GM18951 (cell line): ENCODE results near the gene ST6GALNAC1.

Source experiments
- POLR2A ChIP-seq: IDR thresholded peaks from 4 replicates; pipeline ENCODE4 v1.6.1; 2011; ENCODE audit warnings: mild to moderate bottlenecking; ENCODE audit not compliant: insufficient read length, insufficient read depth; ENCODE audit errors: extremely low read depth
- in situ Hi-C: fragments of 300-500 bp; cut with MboI; formaldehyde crosslinking; loops from one replicate; pipeline ENCODE4 v1.12.0; 2022; ENCODE audit warnings: low sequenced_read_pairs, mixed read lengths, inconsistent platforms; ENCODE audit not compliant: unreplicated experiment

Gene ST6GALNAC1

DNA sequence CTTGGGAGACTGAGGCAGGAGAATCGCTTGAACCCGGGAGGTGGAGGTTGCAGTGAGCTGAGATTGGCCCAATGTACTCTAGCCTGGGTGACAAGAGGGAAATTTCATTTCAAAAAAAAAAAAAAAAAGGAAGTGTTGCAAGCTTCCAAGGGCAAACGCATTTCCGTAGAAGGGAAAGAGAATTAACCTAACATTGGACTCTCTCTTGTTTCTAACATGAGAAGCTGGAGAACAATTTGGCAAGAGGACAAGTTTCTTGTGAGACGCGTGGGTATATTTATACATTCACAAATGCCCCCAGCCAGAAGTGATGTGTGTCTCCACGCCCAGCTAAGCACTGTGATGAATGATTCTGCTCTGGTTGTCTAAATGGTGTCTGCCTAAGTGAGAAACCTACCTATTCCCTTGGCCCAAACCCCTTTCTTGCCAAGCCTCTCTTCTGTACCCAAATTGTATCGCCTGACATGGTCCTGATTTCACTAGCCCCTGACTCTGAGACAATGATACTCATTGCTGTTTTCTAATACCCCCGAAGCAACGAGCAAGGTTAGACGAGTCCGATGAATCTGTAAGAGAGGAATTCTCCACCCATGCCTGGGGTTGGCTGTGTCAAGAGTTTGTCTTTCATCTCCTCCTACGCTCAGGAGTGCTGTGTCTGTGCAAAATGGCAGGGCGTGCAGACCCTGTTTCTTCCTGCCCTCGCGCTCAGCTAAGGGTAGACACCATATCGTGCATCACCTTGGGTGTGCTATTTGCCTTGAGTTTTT, 43.7 kb downstream of the ST6GALNAC1 start:
- no peak for TF ChIP-seq POLR2A
- in situ Hi-C loops, result no loop called here

DNA sequence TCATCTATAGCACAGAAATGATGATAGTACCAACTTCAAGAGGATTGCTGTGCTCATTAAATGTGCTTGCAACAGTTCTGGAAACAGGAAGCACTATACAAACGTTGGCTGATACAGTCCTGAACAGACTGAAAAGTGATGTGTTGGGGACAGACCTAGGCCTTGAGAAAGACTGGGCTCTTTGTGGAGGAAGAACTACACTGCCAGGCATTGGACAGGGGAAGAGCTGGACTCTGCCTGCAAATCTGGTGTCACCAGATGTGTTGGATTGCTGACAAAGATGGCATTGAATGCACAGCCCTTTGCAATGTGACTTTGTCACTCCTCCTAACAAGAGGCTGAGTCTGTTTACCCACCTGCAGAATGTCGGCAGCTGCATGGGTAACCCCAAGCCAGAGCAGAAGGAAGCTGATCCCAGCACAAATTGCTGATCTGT, 45.5 kb downstream of the ST6GALNAC1 start:
- in situ Hi-C loops, result no loop called here
- no peak for TF ChIP-seq POLR2A

DNA sequence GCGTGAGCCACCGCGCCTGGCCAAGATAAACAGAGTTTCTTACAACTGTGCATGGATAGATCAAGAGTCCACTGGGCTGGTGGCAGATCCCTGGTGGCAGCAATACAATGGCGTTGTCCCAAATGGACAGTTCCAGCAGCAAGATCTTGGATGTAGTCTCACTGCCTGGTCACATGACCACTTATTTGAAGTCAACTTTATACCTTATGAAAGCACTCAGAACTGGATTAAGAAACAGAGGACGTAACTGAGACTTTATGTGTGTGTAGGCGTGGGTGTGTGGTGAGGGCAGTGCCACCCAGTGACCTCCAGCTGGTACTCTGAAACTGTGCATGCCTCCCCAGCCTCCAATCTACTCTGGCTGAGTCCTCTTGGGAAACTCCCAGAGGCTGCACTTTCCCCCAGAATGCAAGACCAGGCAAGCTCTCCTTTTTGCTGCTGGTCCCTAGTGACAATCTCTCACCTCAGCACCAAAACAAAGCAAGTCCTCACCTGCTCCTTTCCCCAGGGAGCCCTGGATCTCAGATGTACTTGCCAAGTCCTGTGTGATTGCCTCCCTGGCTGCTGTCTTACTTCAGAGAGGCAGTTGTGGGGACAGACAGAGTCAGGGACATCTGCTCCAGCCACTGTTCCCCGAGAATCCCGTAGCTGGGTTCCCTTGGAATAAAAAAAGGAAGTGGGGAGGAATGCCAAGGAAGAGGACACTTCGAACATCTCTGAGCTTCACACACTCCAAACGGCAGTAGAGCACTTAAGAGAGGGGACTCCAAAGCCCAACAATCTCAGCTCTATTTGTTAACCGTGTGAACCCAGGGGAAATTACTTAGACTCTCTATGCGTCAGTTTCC, 46.2 kb downstream of the ST6GALNAC1 start:
- in situ Hi-C loops, result no loop called here
- TF ChIP-seq POLR2A, result no peak

DNA sequence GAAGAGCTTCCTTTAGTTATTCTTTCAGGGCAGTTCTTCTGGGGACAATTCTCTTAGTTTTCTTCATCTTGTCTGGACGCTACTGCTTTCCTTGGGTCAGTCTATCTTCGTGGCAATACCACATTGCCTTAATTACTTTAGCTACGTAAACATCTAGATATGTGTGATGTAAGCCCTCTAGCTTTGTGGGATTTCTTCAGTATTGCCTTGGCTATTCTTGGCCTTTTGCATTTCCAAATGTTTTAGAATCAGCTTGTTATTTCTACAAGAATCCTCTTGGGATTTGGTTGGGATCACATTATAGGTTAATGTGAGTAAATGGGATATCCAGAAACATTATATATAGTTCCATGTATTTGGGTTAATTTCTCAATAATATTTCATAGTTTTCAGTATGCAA, 48.9 kb downstream of the ST6GALNAC1 start:
- no peak for TF ChIP-seq POLR2A
- in situ Hi-C loops, result no loop called here

DNA sequence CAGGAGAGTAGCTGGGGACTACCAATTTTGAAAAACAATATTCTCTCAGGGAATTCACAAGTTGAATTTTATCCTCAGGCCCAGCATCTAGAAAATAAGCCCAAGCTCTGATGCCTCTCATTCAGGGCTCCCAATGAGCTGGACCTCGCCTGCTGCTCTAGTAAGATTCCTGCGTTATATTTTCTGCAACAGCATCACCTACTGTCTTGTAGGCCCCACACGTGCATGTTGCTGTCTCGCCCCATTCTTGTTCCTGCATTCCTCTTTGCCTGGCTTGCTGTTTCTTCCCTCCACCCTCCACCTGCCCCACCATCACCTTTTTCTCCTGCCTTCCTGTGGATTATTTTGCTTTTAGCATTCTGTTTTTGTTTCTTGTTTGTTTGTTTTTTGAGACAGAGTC, 49.6 kb downstream of the ST6GALNAC1 start:
- no peak for TF ChIP-seq POLR2A
- in situ Hi-C loops, result no loop called here

DNA sequence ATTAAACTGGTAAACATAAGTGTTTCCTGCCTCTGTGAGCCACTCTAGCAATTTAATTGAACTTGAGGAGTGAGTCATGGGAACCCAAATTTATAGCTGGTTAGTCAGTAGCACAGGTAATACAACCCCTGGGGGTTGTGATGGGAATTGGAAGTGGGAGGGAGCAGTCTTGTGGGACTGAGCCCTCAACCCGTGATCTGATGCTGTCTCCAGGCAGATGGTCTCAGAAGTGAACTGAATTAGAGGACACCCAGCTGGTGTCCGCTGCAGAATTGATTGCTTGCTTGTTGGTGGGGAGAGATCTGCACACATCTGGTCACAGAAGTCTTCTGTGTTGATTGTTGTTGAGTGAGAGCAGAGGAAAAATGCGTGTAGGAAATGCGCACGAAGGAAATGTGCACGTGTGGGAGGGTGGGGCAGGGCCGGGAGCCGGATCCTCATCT, 50.2 kb downstream of the ST6GALNAC1 start:
- no peak for TF ChIP-seq POLR2A
- in situ Hi-C loops, result no loop called here

DNA sequence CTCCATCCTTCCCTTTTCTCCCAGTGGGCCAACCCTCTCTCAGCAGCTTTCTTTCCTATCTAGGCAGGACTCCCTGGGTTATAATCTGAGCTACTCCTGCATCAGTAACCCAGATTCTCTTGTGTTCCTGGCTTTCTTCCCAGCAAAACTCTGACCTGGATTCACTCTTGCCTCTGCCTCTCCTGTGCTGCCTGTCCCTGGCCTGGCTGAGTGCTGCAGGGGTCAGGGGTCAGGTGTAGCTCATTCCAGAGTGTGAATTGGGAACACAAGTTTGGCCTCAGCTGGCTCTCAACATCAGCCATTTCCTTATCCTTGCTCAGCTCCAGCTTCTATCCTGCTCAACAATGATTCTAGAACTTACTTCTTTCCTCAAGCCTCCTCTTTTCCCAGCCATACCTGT, 55.4 kb downstream of the ST6GALNAC1 start:
- no peak for TF ChIP-seq POLR2A
- in situ Hi-C loops, result no loop called here

DNA sequence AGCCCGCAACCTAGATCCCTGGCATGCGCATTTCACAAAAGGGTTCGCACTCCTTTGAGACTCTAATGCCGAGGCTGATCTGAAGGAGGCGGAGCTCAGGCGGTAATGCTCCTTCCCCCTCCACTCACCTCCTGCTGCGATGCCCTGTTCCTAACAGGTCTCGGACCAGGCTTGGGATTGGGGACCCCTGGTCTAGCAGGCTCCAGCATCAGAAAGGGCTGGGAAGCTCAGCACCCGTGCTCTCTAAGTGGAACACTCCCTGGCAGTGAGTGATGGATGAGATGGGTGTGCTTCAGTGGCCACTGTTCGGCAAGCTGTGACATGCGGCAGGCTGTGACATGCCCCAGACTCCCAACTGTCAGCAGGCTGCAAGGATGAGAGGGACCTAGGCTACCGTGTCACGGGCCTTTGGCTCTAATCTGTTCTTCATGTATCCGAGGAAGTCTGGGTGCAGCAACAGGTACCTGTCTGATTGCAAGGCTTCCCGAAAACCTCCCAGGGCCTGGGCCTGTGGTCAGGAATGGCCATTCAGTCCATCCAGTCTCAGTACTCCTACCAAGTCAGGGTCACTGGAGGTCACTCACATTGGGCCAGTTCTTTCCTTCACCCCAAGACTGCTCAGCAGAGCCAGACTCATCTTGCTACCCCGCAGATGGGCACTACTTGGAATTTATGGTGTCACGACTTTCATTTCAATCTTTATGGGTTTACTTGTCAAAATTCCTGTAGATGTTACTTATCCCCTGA, 56.6 kb downstream of the ST6GALNAC1 start:
- TF ChIP-seq POLR2A, result no peak
- in situ Hi-C loops, result no loop called here

DNA sequence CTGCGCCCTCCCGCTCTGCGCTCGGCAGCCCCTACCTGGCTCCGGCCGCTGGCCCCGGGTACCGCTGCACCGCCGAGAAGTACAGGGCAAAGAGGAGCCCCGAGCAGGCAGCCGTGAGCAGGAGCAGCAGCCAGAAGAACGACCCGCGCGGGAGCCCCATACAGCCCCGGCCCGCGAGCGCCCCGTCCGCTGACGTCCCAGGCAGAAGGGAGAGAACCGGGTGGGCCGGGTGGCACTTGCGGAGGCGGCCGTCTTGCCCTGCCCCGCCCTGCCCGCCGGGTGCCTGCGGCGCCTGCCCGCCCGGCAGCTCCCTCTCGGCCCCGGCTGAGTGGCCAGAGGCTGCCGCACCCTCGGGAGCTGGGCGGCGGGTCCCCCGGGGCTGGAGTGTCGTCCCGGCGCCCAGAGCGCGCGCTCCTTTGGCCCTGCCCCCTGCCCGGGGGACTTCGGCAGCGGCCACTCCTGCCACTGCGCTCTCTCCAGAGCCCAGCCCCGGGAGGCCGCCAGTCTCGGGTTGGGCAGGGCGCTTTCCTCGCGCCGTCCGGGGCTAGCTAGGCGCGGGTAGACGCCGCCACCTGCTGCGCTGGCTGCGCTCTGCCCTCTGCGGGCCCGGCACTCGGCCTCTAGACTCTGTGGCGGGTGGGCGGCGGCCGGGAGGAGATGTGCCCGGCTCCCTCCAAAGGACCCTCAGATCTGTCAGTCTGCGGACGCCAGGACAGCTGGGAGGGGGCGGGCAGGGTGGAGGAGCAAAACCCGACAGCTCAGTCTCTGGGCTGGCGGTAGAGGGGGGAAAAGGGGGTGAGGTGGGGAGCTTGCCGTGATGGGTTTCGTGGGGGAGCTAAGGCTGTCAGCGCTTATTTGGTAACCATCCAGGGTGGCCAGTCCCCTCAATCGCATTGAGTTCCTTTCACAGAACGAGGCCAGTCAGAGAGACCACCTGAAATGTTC, 57.6 kb downstream of the ST6GALNAC1 start, which contains the start of gene ST6GALNAC2:
Gene ST6GALNAC2, minus strand, starts transcription at position 212 of the 945 bp plus-strand sequence. Its CDS starts 52 bp downstream, at position 160.
- no peak for TF ChIP-seq POLR2A
- in situ Hi-C loops, result no loop called here

DNA sequence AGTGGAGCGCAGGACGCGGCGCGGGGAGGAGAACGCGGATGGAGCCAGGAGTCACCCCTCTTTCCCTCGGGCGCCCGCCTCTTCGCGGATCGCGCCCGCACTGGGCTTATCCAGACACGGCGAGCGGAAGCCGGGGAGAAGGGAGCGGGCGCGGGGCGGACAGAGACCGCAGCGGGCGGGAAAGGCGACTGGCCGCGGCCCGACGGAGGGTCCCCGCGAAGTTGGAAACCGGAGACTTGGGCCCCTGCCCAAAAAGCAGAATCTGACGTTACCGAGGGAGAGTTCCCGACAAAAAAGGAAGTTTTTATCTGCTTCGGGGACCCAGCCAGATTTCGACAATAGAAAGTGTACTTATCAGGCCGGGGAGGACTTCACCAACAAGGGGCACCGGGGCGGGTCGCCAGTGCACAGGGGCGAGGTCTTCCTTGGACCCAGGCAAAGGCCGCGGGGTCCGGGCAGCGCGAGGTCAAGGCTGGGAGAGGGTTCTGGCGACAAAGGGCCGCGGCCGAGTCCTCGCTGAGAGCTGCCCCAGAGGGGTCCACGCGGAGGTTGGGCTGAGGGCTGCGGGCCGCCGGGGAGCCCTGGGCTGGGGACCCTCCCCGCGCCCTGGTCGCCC, 58.4 kb downstream of the ST6GALNAC1 start:
- in situ Hi-C loops, result no loop called here
- TF ChIP-seq POLR2A, result no peak

DNA sequence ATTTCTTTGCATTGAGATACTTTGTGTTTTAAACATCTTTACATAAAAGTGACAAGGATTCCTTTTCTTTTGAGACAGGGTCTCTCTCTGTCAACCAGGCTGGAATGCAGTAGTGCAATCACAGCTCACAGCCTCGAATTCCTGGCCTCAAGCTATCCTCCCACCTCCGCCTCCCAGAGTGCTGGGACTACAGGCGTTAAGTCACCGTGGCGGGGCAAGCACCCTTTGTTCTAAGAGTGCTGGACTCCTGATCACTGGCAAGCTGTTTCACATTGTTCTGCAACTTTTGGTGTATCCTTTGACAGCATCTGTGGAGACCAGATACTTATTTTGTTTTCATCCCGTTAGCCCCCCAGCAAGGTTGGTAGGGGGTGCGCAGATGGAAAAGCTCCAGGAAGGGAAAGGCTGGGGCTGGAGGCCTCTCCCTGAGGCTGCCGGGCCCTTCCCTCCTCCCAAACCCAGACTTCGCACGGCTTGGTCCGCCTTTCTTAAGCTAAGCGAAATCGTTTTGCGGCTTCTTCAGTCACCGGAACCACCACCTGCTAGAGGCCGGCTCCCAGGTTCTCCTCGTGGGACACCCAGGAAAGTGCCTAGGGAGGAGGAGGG, 59.0 kb downstream of the ST6GALNAC1 start:
- no peak for TF ChIP-seq POLR2A
- in situ Hi-C loops, result no loop called here
